ENCODE data around the gene ZWILCH.
"Not testable (repeated sequence)": the region's sequence is repeated elsewhere in the genome, so short reads cannot be mapped to it uniquely, and the experiment has no call there.

Gene ZWILCH

DNA sequence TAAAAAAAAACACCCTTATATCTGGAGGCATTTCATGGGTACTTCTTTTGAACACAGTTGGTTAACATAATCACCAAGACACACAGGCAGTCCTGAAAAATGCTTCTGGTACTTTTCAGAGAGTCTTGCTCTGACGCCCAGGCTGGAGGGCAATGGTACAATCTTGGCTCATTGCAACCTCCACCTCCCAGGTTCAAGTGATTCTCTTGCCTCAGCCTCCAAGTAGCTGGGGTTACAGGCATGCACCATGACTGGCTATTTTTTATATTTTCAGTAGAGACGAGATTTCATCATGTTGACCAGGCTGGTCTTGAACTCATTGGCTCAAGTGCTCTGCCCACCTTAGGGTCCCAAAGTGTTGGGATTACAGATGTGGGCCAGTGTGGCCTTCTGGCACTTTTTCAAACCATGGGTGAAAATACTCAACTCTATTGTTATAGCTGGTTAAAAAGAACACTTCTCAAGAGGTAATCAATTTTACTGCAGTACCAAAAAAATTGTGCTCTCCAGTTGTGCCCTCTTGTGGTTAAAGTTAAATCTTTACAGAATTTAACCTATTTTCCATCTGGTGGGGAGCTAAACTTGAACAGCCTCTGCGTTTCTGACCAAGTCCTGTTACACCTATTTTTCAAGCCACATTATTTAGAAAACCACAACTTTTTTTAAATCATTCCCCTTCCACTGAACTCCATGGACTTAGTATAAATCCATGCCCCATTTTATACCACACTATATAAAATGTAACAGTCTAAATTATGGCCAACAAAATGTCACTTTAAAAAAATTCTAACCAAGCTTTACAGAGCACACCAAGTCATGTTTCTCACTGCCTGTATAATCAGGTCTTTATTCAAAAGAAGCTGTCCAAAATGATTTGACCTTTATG is 6.4 kb upstream of the ZWILCH start:
- ChIA-PET POLR2A (ENCODE audit: low non-redundant PET) (no interaction called here), CTCF (interaction anchor here (0.6 to 3.3 kb wide), 5 partner anchors 14 to 112 kb away, joined by 3 to 31 read pairs (median 5); partner anchors contain the start of gene MAP2K1)
- TF ChIP-seq, protein P1, sequence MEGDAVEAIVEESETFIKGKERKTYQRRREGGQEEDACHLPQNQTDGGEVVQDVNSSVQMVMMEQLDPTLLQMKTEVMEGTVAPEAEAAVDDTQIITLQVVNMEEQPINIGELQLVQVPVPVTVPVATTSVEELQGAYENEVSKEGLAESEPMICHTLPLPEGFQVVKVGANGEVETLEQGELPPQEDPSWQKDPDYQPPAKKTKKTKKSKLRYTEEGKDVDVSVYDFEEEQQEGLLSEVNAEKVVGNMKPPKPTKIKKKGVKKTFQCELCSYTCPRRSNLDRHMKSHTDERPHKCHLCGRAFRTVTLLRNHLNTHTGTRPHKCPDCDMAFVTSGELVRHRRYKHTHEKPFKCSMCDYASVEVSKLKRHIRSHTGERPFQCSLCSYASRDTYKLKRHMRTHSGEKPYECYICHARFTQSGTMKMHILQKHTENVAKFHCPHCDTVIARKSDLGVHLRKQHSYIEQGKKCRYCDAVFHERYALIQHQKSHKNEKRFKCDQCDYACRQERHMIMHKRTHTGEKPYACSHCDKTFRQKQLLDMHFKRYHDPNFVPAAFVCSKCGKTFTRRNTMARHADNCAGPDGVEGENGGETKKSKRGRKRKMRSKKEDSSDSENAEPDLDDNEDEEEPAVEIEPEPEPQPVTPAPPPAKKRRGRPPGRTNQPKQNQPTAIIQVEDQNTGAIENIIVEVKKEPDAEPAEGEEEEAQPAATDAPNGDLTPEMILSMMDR (conservative IDR thresholded peaks at IDR 0.05; ENCODE audit: low read depth): peak; percentile 44; the same call in 1 of the 2 replicates
- DNase-seq (ENCODE audit: low spot score): no peak
- peak overlapping the region; percentile 82 for H3K27ac ChIP-seq

DNA sequence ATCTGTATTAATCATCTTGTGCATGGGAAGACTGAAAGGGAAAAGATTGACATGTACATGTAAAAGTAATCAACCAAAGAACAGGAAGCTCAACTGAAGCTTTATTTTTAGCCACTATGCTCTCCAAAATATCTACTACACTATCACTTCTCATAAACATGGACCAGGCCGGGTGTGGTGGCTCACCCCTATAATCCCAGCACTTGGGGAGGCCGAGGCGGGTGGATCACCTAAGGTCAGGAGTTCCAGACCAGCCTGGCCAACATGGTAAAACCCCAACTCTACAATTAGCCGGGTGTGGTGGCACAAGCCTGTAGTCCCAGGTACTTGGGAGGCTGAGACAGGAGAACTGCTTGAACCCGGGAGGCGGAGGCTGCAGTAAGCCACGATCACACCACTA is 4.8 kb upstream of the ZWILCH start:
- CTCF ChIA-PET; DNase-seq (ENCODE audit: low spot score): not testable (repeated sequence)
- POLR2A ChIA-PET (ENCODE audit: low non-redundant PET): interaction anchor here (0.6 kb wide), 1 partner anchor 63 kb away, joined by 6 read pairs; no protein-coding TSS in a partner anchor
- peak overlapping the region; percentile 73 for H3K27ac ChIP-seq

DNA sequence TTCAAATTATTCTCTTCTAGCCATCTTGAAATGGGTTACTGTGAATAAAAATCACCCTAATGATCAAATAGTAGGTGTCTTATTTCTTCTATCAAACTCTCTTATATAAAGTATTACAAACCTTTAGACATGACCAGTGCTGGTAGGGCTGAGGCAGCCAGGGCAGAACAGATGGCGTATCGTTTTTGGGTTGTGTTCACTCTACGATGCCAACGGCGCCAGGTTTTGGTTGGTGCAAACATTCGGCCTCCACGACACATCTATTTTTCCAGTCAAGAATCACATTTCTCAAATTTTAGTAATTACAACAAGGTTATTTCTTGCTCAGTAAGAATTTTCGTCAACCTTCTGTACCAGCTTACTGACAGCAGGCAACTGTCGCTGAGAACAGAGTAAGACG is 2.6 kb upstream of the ZWILCH start:
- CTCF ChIA-PET: no interaction called here

DNA sequence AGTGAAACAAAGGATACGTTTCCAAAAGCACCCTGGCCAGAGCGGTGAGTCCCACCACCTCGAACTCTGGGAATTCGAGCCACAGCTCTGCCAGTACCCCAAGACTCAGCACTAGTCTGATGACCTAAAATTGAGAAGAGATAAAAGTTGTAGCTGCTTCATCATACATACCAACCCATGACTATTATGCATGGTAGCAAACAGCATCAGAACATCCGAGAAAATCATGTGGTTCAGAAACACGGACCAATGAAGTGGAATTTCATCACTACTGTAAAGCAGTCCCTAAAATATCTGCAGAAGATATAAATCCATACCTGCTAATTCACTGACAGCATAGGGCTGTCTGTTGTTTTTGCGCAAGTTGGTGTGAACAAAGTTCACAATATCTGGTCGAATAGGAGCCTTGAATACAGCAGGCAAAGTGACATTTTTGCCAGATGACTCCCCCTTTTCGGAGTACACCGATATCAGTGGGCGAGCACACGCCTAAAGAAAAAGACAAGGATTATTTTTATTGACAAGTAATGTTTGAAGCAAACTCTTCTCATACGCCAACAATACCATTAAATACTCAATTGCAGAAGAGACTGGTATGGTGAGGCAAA is 2.0 kb upstream of the ZWILCH start:
- CTCF ChIA-PET; POLR2A ChIA-PET (ENCODE audit: low non-redundant PET); DNase-seq (ENCODE audit: low spot score): not testable (repeated sequence)
- H3K27ac ChIP-seq: peak overlapping the region; percentile 63; the same call in 1 of the 2 replicates

More for the DNA sequence above, 2.6 kb upstream of the ZWILCH start:
- TF ChIP-seq, protein P1 (conservative IDR thresholded peaks at IDR 0.05; ENCODE audit: low read depth): no peak
- H3K27ac ChIP-seq: peak overlapping the region; percentile 63
- POLR2A ChIA-PET (ENCODE audit: low non-redundant PET): no interaction called here
- no peak for DNase-seq (ENCODE audit: low spot score)

DNA sequence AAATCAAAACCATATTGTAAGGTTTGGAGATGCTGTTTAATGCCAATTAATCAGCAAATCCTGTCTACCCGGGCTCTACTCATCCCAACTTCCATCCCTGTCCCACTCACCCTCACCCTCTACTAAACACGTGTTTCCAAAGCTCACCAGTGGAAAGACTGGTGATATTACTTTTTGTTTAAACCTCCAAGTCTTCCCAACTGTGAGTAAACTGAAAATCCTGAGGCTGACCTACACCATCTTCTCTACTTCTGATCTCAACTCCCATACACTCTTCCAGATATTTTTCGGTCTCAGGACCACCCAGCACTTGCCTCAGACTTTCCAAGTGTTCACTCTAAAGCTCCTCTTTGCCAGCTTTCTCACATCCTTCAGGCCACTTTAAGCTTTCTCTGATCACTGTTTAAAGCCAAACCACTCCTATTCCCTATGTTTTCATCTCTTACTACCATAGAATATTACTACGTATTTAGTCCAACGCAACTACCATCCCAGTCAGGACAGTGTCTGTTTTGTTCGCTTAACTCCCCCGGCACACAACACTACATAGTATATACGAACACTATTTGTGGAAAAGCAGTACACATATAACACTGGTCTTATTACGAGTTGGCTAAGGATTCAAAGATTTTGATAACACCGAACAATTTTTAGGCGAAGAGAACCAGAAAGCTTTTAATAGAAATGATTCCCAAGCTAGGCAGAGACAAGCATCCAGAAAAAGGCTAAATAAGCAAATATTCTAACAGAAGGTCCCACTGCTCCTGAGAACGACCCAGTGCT is 1.2 kb upstream of the ZWILCH start:
- ChIA-PET CTCF (no interaction called here), POLR2A (ENCODE audit: low non-redundant PET) (no interaction called here)
- TF ChIP-seq, protein P1 (conservative IDR thresholded peaks at IDR 0.05; ENCODE audit: low read depth): no peak
- peak overlapping the region; percentile 93 for H3K27ac ChIP-seq
- no peak for DNase-seq (ENCODE audit: low spot score)

DNA sequence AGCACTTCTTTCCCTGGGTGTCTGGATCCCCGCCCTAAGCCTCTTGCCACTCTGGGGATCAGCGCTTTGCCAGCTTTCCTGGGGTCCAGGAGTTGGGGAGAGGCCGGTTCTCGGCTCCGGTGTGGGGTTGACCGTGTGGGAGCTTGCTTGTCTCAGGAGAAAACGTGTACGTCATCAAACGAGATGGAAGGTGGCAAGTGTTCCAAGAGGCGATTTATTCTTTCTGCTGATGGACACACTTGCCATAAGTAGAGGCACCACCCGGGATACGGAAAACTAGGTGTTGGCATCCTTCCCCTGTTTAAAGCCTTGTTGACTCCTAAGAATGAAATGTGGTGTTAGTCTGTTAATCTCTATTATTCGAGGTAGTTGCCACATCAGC is 295 bp downstream of the ZWILCH start:
- ChIA-PET CTCF (interaction anchor here (1.2 kb wide), 1 partner anchor 346 kb away, joined by 3 read pairs; no protein-coding TSS in a partner anchor), POLR2A (ENCODE audit: low non-redundant PET) (no interaction called here)
- no peak for DNase-seq (ENCODE audit: low spot score)

DNA sequence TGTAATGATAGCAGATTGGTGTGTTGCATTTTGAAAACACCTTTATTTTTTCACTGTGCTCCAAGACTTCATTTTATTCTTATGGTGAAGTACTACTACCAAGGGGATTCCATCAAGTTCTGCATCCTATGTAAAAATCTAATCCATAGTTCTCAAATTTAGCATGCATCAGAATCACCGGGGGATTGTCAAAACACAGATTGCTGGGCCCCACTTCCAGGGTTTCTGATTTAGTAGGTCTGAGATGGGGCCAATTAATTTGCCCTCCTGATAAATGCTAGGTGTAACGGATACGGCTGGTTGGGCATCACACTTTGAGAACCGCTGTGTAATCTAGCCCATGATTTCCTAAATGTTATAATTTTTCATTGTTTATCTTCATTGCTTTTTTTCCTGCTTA is 692 bp downstream of the ZWILCH start:
- ChIA-PET CTCF (interaction anchor here (1.2 kb wide), 1 partner anchor 346 kb away, joined by 3 read pairs; no protein-coding TSS in a partner anchor), POLR2A (ENCODE audit: low non-redundant PET) (interaction anchor here (0.7 kb wide), 1 partner anchor 416 kb away, joined by 4 read pairs; no protein-coding TSS in a partner anchor)
- peak overlapping the region; percentile 93 for H3K27ac ChIP-seq
- TF ChIP-seq, protein P1 (conservative IDR thresholded peaks at IDR 0.05; ENCODE audit: low read depth): no peak
- DNase-seq (ENCODE audit: low spot score): no peak

More for the DNA sequence above, 295 bp downstream of the ZWILCH start:
- H3K27ac ChIP-seq: peak overlapping the region; percentile 93
- TF ChIP-seq, protein P1 (conservative IDR thresholded peaks at IDR 0.05; ENCODE audit: low read depth): no peak
